ENCODE data around the gene RNASEH2A.

RNASEH2A gene

GRCh38 chr19:12847159-12848139 lies 41.1 kb downstream of the RNASEH2A start:
- DNase-seq (ENCODE audit: low read depth) = peak; percentile 80
- TF ChIP-seq CTCF (conservative IDR thresholded peaks at IDR 0.05; ENCODE audit: low read depth, low read length) = peak; percentile 74
- peak overlapping the region; percentile 36 for H3K4me3 ChIP-seq (ENCODE audit: low read depth, low read length)

GRCh38 chr19:12856653-12857052 lies 50.3 kb downstream of the RNASEH2A start:
- no peak for DNase-seq (ENCODE audit: low read depth)
- H3K4me3 ChIP-seq (ENCODE audit: low read depth, low read length) = no peak overlapping the region
- TF ChIP-seq CTCF (conservative IDR thresholded peaks at IDR 0.05; ENCODE audit: low read depth, low read length) = no peak

- no peak overlapping the region for H3K4me3 ChIP-seq (ENCODE audit: low read depth, low read length)
- no peak for TF ChIP-seq CTCF (conservative IDR thresholded peaks at IDR 0.05; ENCODE audit: low read depth, low read length)
Measured at GRCh38 chr19:12858041-12858928, 51.9 kb downstream of the RNASEH2A start.

GRCh38 chr19:12859546-12859945 lies 53.2 kb downstream of the RNASEH2A start:
- no peak for DNase-seq (ENCODE audit: low read depth)
- no peak for TF ChIP-seq CTCF (conservative IDR thresholded peaks at IDR 0.05; ENCODE audit: low read depth, low read length)
- no peak overlapping the region for H3K4me3 ChIP-seq (ENCODE audit: low read depth, low read length)

More at GRCh38 chr19:12858041-12858928, 51.9 kb downstream of the RNASEH2A start:
- DNase-seq (ENCODE audit: low read depth) = no peak
